Astrocyte (in vitro differentiated cells and primary cell): ENCODE measurements around the gene IL23A.

ENCODE experiments used
- EZH2 ChIP-seq: IDR thresholded peaks from 2 replicates; pipeline ENCODE4 v1.6.1; 2012; ENCODE audit warnings: mild to moderate bottlenecking, low read length, inconsistent platforms; ENCODE audit not compliant: insufficient read depth
- TF ChIP-seq, protein P1 (sequence below): IDR thresholded peaks from 2 replicates; pipeline ENCODE4 v1.5.1; 2011; ENCODE audit warnings: low read depth, mild to moderate bottlenecking, inconsistent platforms, low read length, moderate library complexity; ENCODE audit not compliant: insufficient read depth

DNA sequence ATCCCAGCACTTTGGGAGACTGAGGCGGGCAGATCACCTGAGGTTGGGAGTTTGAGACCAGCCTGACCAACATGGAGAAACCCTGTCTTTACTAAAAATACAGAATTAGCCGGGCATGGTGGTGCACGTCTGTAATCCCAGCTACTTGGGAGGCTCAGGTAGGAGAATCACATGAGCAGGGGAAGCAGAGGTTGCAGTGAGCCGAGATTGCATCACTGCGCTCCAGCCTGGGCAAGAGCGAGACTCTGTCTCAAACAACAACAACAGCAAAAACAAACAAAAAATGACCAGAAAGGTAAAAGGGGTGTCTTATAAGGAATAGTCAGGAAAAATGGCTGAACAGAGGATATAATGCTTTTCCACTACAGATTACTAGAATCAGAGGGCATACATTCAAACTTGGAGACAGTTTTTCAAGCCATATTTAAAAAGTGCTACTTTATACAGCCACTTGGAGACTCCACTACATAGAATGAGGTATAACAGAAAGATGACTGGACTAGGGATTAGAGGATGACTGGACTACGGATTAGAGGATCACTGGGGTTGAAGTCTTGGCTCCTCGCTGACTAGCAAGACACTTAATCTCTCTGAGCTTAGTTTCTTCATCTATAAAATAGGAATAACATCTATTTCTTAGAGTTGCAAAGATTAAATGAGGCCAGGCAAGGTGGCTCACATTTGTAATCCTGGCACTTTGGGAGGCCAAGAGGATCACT is 33.7 kb upstream of the IL23A start:
- TF ChIP-seq, protein P1, sequence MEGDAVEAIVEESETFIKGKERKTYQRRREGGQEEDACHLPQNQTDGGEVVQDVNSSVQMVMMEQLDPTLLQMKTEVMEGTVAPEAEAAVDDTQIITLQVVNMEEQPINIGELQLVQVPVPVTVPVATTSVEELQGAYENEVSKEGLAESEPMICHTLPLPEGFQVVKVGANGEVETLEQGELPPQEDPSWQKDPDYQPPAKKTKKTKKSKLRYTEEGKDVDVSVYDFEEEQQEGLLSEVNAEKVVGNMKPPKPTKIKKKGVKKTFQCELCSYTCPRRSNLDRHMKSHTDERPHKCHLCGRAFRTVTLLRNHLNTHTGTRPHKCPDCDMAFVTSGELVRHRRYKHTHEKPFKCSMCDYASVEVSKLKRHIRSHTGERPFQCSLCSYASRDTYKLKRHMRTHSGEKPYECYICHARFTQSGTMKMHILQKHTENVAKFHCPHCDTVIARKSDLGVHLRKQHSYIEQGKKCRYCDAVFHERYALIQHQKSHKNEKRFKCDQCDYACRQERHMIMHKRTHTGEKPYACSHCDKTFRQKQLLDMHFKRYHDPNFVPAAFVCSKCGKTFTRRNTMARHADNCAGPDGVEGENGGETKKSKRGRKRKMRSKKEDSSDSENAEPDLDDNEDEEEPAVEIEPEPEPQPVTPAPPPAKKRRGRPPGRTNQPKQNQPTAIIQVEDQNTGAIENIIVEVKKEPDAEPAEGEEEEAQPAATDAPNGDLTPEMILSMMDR: no peak
- no peak for TF ChIP-seq EZH2
